Activated naive CD4-positive, alpha-beta T cell treated with anti-CD3 and anti-CD28 coated beads for 36 hours (primary cell): ENCODE measurements around the gene TMEM150C. TPM values are rescaled to one million over a fixed set of nuclear protein-coding genes. Genes with fewer than 3 reads are reported as not detected.

Experiments used
- CTCF ChIA-PET: fragments of 350-600 bp; sonication (Branson Sonifier 250); formaldehyde crosslinking; loops from one replicate; lab custom pipeline; 2021; ENCODE audit warnings: antibody characterized with exemption; lab: Charles Lee
- DNase-seq: peaks from one replicate; pipeline ENCODE4 v3.0.0-alpha.2; 2020
- H3K27ac Mint-ChIP-seq: one replicate; pipeline ENCODE4 v1.8.0; 2021; ENCODE audit warnings: mild to moderate bottlenecking, mixed read lengths
- H3K27me3 Mint-ChIP-seq: one replicate; pipeline ENCODE4 v1.8.0; 2021; ENCODE audit warnings: low read depth, mixed read lengths
- H3K36me3 Mint-ChIP-seq: one replicate; pipeline ENCODE4 v1.8.0; 2021; ENCODE audit warnings: low read depth, mixed read lengths
- H3K4me1 Mint-ChIP-seq: one replicate; pipeline ENCODE4 v1.8.0; 2021; ENCODE audit warnings: low read depth, mixed read lengths
- H3K4me3 Mint-ChIP-seq: one replicate; pipeline ENCODE4 v1.8.0; 2021; ENCODE audit warnings: mild to moderate bottlenecking, moderate library complexity, mixed read lengths
- H3K9me3 Mint-ChIP-seq: one replicate; pipeline ENCODE4 v1.8.0; 2021; ENCODE audit warnings: mixed read lengths
- intact Hi-C: fragments of 100-400 bp; cut with micrococcal nuclease; formaldehyde crosslinking; loops from one replicate; pipeline ENCODE4 v1.15.1; 2023
- total RNA-seq, 2 experiments: library from RNA; stranded (reverse); gene quantifications; one replicate each; pipeline ENCODE4 v1.2.3, GENCODE V29; 2021

The TMEM150C gene
- total RNA-seq, 2 experiments from 2014 or later: not detected

DNA sequence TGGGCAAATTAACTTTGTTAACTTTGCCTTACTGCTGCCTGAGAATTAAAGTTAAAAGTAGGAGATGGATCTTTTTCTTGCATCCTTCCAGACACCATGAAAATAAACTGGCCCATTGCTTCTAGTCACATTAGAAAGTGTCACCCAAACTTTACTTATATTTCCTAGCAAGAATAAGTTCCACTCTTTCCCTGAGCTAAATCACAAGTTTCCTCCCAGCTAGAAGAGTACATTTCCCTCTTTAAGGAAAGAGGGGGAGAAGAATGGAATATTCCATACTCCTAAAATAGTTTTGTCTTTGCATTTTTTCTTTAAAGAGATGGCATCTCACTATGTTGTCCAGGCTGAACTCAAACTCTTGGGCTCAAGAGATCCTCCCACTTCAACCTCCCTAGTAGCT lies 53.8 kb downstream of the TMEM150C start:
- no peaks in the 10 kb centered on the region for H3K9me3 Mint-ChIP-seq
- peaks cover 7% of the 10 kb centered on the region for H3K27me3 Mint-ChIP-seq
- H3K4me3 Mint-ChIP-seq: no peak overlapping the region
- no peaks in the 10 kb centered on the region for H3K4me1 Mint-ChIP-seq
- CTCF ChIA-PET: no interaction called here
- H3K27ac Mint-ChIP-seq: no peak overlapping the region
- intact Hi-C loops: no loop called here
- no peaks in the 10 kb centered on the region for H3K36me3 Mint-ChIP-seq
- no peak for DNase-seq

DNA sequence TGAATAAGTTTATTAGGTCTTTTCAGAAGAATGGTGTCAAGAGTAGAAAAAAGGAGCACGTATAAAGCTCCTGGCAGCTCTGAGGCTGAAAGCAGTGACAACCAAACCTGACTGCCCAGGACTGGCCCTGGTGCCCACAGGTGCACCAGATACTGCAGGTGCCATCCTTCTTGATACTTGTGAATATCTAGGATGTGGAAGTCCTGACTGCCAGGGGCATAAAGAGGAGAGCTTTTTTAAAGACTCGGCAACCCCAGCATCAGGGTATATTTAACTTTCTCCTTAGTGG lies 60.7 kb downstream of the TMEM150C start:
- DNase-seq: no peak
- H3K4me1 Mint-ChIP-seq: no peaks in the 10 kb centered on the region
- intact Hi-C loops: no loop called here
- H3K4me3 Mint-ChIP-seq: no peak overlapping the region
- H3K27me3 Mint-ChIP-seq: no peaks in the 10 kb centered on the region
- H3K9me3 Mint-ChIP-seq: no peaks in the 10 kb centered on the region
- H3K36me3 Mint-ChIP-seq: no peaks in the 10 kb centered on the region
- CTCF ChIA-PET: interaction anchor here (1.2 kb wide), 1 partner anchor 238 kb away, joined by 3 read pairs; no protein-coding TSS in a partner anchor
- H3K27ac Mint-ChIP-seq: no peak overlapping the region

DNA sequence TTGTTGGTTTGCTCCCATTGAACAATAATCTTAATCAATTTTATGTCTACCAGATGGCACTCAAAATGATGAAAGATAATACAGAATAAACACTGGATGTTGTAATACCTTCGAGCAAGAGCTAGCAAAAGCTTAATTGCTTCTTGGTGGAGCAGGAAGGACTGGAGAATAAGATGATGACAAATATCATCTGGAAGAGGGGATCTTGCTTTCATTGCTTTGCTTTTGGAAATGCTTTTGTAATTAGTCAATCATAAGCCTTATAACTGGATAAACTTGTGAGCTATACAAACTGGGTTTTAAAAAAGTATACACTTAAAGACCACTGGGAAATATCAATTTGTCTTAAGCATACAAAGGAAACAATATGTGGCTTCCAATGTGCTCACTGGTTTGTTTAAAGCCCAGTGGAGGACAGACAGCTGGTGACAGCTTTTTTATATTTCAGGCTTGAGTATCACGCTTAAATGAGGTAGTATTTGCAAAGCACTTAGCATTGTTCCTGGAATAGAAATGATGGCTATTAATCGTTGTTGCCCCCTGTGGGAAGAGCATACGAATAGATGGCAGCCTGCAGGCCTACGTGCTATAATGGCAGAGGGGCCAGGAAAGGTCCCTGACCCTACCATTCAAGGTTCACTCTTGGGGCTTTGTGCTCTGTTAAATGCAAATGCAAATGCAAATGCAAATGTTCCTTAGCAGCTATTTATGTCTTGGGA lies 61.2 kb downstream of the TMEM150C start:
- Mint-ChIP-seq H3K9me3 (no peaks in the 10 kb centered on the region), H3K27ac (no peak overlapping the region), H3K27me3 (no peaks in the 10 kb centered on the region), H3K4me1 (no peaks in the 10 kb centered on the region), H3K36me3 (no peaks in the 10 kb centered on the region), H3K4me3 (no peak overlapping the region)
- no peak for DNase-seq
- CTCF ChIA-PET: interaction anchor here (1.2 kb wide), 1 partner anchor 238 kb away, joined by 3 read pairs; no protein-coding TSS in a partner anchor
- intact Hi-C loops: no loop called here

DNA sequence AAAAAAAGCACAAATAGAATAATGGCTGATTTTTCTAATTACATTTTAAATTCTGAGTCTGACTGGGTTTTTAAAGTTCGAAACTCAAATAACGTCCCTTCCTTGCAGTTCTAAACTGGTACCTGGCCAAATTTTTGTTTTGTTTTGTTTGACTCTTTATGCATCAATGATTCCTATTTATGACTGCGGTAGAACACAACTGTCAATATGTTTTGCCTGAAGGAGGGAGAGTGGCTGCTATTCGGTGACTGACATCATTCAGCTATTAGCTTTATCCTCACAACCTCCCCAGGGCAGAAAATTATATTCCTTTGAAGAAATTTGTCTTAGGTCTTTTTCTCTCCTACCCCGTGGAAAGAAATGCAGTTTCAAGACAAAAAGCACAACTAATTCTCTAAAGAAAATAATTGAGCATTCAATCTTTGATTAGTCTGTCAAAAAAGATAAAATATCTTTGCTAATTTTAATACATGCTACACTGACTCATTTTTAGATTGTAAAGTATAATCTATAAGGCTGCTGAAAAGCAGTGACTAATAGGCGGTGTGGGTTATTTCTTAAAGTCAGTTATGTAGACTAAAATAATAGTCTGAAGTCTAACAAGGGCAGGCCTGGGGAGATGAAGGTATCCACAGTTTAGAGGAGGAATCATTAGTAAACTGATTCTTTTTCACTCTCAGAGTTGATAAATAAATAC lies 61.9 kb downstream of the TMEM150C start:
- no peaks in the 10 kb centered on the region for H3K27me3 Mint-ChIP-seq
- DNase-seq: no peak
- H3K36me3 Mint-ChIP-seq: no peaks in the 10 kb centered on the region
- H3K4me1 Mint-ChIP-seq: no peaks in the 10 kb centered on the region
- intact Hi-C loops: no loop called here
- no peak overlapping the region for H3K4me3 Mint-ChIP-seq
- no peak overlapping the region for H3K27ac Mint-ChIP-seq
- H3K9me3 Mint-ChIP-seq: no peaks in the 10 kb centered on the region
- CTCF ChIA-PET: interaction anchor here (1.2 kb wide), 1 partner anchor 239 kb away, joined by 3 read pairs; no protein-coding TSS in a partner anchor

DNA sequence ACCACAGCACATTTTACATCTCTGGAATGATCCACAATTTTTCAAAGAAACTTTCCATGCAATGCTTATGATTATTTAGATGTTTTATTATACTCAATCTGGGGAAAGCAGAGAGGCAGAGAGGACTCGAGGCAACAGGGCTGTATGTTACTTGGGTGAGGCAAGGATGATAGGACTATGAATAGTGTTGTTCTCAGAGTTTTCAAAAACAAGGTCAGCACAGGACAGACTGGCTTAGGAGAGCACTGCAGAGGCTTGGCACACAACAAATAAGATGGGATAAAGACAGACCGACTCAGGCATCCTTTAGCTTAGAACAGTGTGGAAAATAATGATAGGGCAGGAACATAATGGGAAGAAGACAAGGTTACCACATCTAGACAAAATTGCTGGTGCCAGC lies 65.4 kb downstream of the TMEM150C start:
- no peak overlapping the region for H3K4me3 Mint-ChIP-seq
- CTCF ChIA-PET: no interaction called here
- intact Hi-C loops: no loop called here
- no peak for DNase-seq
- no peaks in the 10 kb centered on the region for H3K36me3 Mint-ChIP-seq
- no peaks in the 10 kb centered on the region for H3K4me1 Mint-ChIP-seq
- H3K27me3 Mint-ChIP-seq: no peaks in the 10 kb centered on the region
- no peak overlapping the region for H3K27ac Mint-ChIP-seq
- no peaks in the 10 kb centered on the region for H3K9me3 Mint-ChIP-seq

DNA sequence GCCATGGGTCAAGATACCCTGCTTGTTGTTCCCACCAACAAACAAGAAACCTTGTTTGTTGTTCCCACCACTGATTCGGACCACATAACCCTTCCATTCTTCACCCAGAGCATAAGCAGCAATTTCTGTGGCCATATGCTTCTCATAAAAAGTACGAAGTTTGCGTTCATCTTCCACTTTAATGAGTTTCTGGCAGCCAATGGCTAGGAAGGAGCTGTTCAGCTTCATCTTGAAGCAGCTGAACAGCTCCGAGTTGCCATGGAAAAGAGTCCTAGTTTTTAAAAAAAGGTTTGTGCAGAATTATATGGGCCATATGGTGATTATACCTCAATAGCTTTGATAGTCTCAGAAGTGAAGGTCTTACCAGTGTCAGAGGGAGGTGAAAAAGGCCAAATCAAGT lies 66.1 kb downstream of the TMEM150C start:
- Mint-ChIP-seq H3K4me1 (no peaks in the 10 kb centered on the region), H3K27ac (no peak overlapping the region), H3K9me3 (no peaks in the 10 kb centered on the region), H3K27me3 (no peaks in the 10 kb centered on the region), H3K4me3 (no peak overlapping the region), H3K36me3 (no peaks in the 10 kb centered on the region)
- intact Hi-C loops: no loop called here
- CTCF ChIA-PET: no interaction called here
- no peak for DNase-seq

DNA sequence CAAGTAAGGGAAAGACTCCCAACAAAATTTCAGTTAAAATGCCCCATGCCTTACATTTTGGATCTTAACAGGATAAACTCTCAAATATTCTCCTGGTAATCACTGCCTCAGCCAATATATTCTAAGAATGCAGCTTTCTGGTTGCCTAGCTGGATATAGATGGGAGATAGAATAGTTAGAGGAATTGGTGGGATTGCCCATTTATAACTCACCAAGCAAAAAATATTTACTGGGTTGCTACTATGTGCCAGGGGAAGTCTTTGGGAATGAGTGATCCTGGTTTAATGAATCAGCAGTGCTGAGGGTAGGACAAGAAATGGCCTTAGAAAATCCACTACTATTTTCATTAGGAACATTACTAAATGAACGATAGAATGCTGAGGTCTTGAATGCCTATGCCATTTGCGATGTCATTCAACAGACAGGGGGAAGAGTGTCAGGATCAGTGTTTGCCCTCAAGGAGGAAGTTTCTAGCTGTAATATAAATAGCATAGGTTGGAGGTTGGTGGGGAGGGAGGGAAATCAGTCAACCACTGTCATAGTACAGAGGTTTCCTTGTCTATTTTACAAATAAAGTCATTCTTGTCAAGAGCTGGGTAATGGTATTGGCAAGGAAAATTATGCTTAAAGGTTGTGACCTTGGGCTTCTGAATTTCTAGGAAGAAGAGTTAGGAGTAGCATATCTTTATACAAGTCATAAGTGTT lies 67.9 kb downstream of the TMEM150C start:
- CTCF ChIA-PET: no interaction called here
- H3K36me3 Mint-ChIP-seq: no peaks in the 10 kb centered on the region
- no peaks in the 10 kb centered on the region for H3K4me1 Mint-ChIP-seq
- no peak for DNase-seq
- intact Hi-C loops: no loop called here
- H3K27me3 Mint-ChIP-seq: no peaks in the 10 kb centered on the region
- H3K9me3 Mint-ChIP-seq: no peaks in the 10 kb centered on the region
- H3K4me3 Mint-ChIP-seq: no peak overlapping the region
- no peak overlapping the region for H3K27ac Mint-ChIP-seq

DNA sequence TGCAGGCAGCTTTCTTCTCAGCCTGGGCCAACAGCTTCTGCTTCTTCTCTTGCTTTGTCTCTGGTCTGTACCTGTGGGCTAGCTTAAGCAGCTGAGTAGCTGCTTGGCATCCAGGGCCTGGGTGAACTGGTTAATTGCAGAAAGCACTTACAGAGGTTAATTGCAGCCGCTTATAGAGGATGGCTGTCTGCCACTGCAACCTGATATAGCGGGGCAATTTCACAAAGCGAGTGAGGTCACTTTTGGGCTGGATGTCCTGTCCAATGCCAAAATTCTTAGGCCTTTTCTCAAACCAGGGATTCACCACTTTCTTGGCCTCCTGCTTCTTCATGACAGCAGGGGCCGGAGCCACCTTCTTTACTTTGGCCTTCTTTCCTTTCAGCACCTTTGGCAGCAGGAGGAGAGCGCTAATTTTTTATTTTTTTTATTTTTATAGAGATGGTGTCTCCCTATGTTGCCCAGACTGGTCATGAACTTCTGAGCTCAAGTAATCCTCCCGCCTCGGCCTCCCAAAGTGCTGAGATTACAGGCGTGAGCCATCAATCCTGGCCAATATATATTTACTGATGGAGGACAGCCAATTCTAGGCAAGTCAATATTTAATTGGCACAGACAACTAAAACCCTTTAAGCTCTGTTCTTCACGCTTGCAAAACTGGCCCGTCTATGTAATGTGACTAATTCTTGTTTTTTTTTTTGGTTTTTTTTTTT lies 70.4 kb downstream of the TMEM150C start:
- DNase-seq: no peak
- no peaks in the 10 kb centered on the region for H3K36me3 Mint-ChIP-seq
- H3K4me3 Mint-ChIP-seq: no peak overlapping the region
- intact Hi-C loops: no loop called here
- no peaks in the 10 kb centered on the region for H3K27me3 Mint-ChIP-seq
- no peaks in the 10 kb centered on the region for H3K9me3 Mint-ChIP-seq
- CTCF ChIA-PET: no interaction called here
- no peak overlapping the region for H3K27ac Mint-ChIP-seq
- H3K4me1 Mint-ChIP-seq: no peaks in the 10 kb centered on the region

DNA sequence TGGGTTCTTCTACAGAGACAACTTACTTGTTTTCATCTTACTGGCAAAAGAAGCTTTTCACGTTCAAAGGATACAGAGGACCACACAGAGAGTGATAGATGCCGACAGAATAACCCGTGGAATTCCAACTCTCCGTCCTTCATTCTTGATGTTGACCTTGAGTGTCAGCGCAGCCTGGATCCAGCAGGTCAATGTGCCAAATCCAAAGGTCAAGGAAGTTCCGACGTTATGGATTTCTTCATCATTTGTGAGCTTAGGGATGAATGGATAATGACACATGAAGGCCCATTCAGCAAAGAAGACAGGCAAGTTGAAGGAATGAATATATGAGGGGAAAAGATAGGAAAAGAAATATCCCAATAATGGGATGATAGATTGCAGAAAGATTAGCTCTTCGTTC lies 71.8 kb downstream of the TMEM150C start:
- intact Hi-C loops: no loop called here
- H3K36me3 Mint-ChIP-seq: peaks cover 4% of the 10 kb centered on the region
- no peaks in the 10 kb centered on the region for H3K9me3 Mint-ChIP-seq
- H3K4me1 Mint-ChIP-seq: no peaks in the 10 kb centered on the region
- no peak overlapping the region for H3K27ac Mint-ChIP-seq
- no peak for DNase-seq
- no peak overlapping the region for H3K4me3 Mint-ChIP-seq
- CTCF ChIA-PET: interaction anchor here (0.6 kb wide), 3 partner anchors 328 to 807 kb away, joined by 3 to 6 read pairs (median 6); no protein-coding TSS in a partner anchor
- no peaks in the 10 kb centered on the region for H3K27me3 Mint-ChIP-seq

DNA sequence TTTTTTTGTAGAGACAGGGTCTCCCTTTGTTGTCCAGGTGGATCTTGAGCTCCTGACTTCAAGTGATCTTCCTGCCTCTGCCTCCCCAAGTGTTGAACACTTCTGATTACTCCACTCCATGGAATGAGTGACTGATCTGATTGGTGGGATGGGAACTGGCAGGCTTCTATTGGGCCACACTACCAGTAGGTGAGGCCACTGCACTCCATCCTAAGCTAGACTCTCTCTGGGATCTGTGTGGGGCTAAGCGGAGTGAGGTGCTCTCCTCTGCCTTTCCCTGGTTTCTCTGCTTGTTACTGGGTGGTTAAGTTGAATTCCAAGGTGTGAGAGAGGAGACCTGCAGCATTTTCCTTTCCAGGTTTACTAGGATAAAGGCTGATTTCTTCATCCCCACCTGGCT lies 72.7 kb downstream of the TMEM150C start:
- CTCF ChIA-PET: interaction anchor here (0.6 kb wide), 1 partner anchor 248 kb away, joined by 6 read pairs; no protein-coding TSS in a partner anchor
- DNase-seq: no peak
- H3K9me3 Mint-ChIP-seq: no peaks in the 10 kb centered on the region
- no peaks in the 10 kb centered on the region for H3K27me3 Mint-ChIP-seq
- intact Hi-C loops: no loop called here
- no peaks in the 10 kb centered on the region for H3K4me1 Mint-ChIP-seq
- peaks cover 8% of the 10 kb centered on the region for H3K36me3 Mint-ChIP-seq
- no peak overlapping the region for H3K4me3 Mint-ChIP-seq
- H3K27ac Mint-ChIP-seq: no peak overlapping the region

DNA sequence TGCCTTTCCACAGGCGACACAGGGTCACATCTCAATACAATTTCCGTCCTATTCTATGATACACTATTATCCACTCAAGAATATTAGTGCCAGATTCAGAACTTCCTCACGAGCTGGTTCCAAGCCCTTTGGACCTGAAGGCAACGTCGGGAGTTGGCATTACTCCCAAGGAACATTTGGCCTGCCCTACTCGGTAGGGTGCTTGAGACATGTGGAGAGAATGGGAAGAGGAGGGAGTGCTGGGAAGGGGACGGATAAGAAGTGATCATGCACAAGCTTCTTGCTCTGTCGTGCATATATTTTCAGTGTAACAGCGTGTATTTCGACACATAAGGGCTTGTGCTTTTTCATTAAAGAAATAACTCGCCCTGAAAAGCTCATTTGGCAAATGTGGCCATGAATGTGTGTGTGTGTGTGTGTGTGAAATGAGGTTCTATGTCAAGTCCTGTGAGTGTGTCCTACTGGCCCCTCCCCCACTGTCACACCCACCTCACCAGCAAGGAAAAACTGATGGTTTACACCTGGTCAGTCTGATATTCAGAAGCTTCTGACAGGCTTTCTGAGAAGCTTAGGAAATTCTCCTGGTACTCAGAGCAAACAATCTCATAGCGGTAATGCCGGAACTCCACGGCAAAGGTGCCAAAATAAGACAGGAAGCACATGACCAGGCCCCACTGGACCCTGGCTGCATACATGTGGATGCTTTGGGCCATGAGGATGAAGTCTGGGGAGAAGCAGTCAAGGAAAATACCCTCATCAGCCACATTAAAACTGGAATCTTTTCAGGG lies 76.6 kb downstream of the TMEM150C start:
- no peaks in the 10 kb centered on the region for H3K9me3 Mint-ChIP-seq
- intact Hi-C loops: no loop called here
- CTCF ChIA-PET: interaction anchor here (0.8 to 1.1 kb wide), 3 partner anchors 22 to 253 kb away, joined by 3 to 4 read pairs (median 3); no protein-coding TSS in a partner anchor
- H3K4me1 Mint-ChIP-seq: no peaks in the 10 kb centered on the region
- H3K4me3 Mint-ChIP-seq: no peak overlapping the region
- no peak overlapping the region for H3K27ac Mint-ChIP-seq
- no peak for DNase-seq
- peaks cover 16% of the 10 kb centered on the region for H3K36me3 Mint-ChIP-seq
- H3K27me3 Mint-ChIP-seq: no peaks in the 10 kb centered on the region
